GM18873 (cell line): ENCODE results near the gene FAM81A.
"Not testable (repeated sequence)": the region's sequence is repeated elsewhere in the genome, so short reads cannot be mapped to it uniquely, and the experiment has no call there.

ENCODE experiments used
- ATAC-seq: cut with Tn5 transposase; IDR thresholded peaks from one replicate; pipeline ENCODE4 v1.9.1; 2021; ENCODE audit warnings: mild to moderate bottlenecking, moderate library complexity, moderate number of reproducible peaks; ENCODE audit not compliant: unreplicated experiment, low FRiP score

Gene FAM81A

DNA sequence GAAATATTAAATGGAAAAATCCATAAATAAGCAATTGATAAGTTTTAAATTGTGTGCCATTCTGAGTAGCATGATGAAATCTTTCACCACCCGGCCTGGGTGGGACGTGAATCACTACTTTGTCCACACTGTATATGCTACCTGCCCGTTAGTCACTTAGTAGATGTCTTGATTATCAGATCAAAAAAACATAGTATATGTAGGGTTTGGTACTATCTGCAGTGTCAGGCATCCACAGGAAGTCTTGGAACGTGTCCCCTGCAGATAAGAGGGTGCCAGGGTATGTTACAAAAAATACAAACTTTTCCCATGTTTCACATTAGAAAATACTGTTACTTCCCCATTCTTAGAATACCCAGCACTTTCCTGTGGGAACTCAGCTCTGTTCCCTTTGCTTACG lies 35.2 kb downstream of the FAM81A start:
- ATAC-seq = no peak

DNA sequence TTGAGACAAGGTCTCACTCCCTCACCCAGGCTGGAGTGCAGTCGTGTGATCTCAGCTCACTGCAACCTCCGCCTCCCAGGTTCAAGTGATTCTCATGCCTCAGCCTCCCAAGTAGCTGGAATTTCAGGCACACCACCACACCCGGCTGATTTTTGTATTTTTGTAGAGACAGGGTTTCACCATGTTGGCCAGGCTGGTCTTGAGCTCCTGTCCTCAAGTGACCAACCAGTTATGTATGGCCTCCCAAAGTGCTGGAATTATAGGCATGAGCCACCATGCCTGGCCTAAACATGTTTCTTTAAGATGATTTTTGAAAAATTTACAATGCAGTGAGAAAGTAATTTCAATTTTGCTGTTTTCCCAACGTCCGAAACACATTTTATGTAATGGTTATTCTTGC lies 37.2 kb downstream of the FAM81A start:
- not testable (repeated sequence) for ATAC-seq

DNA sequence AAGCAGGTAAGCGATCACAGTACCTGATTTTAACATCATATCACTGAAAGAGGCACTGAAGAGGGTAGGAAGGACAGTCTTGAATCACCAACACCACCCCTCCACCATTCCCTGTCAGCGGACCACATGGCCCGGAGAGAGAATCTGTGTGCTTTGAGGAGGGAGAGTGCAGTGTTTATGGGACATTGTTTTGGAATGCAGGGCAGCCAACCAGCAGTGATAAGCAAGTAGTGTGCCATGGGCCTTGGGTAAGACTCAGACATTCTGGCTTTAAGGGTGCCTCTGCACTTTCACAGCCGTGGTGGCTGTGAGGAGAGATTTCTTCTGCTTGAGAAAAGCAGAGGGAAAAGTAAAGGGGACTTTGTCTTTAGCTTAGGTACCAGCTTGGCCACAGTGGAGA lies 46.4 kb downstream of the FAM81A start:
- ATAC-seq = no peak

DNA sequence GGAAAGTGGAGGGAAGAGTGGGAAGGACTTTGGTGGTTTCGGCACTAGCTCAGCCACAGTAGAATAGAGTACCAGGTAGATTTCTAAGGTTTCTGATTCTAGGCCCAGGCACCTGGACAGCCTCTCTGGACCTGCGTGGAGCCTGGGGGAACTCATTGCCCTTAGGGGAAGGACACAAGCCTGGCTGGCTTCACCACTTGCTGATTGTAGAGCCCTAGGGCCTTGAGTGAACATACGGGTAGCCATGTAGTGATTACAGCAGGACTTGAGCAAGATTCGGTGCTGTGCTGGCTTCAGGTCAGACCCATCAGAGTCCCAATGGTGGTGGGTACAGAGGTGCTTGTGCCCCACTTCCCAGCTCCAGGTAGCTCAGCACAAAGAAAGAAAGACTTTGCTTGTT lies 47.0 kb downstream of the FAM81A start:
- no peak for ATAC-seq

DNA sequence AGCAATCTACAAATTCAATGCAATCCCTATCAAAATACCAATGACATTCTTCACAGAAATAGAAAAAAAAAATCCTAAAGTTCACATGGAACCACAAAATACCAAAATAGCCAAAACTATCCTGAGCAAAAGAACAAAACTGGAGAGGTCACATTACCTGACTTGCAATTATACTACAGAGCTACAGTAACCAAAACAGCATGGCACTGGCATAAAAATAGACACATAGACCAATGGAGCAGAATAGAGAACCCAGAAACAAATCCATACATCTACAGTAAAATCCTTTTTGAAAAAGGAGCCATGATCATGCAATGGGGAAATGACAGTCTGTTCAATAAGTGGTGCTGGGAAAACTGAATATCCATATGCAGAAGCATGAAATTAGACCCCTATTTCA lies 51.5 kb downstream of the FAM81A start:
- not testable (repeated sequence) for ATAC-seq

DNA sequence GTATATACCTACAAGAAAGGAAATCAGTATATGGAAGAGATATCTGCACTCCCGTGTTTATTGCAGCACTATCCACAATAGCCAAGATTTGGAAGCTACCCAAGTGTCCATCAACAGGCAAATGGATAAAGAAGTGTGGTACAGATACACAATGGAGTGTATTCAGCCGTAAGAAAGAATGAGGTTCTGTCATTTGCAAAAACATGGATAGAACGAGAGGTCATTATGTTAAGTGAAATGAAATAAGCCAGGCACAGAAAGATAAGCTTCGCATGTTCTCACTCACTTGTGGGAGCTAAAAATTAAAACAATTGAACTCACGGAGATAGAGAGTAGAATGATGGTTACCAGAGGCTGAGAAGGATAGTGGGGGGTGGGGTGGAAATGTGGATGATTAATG lies 53.1 kb downstream of the FAM81A start:
- ATAC-seq = no peak

DNA sequence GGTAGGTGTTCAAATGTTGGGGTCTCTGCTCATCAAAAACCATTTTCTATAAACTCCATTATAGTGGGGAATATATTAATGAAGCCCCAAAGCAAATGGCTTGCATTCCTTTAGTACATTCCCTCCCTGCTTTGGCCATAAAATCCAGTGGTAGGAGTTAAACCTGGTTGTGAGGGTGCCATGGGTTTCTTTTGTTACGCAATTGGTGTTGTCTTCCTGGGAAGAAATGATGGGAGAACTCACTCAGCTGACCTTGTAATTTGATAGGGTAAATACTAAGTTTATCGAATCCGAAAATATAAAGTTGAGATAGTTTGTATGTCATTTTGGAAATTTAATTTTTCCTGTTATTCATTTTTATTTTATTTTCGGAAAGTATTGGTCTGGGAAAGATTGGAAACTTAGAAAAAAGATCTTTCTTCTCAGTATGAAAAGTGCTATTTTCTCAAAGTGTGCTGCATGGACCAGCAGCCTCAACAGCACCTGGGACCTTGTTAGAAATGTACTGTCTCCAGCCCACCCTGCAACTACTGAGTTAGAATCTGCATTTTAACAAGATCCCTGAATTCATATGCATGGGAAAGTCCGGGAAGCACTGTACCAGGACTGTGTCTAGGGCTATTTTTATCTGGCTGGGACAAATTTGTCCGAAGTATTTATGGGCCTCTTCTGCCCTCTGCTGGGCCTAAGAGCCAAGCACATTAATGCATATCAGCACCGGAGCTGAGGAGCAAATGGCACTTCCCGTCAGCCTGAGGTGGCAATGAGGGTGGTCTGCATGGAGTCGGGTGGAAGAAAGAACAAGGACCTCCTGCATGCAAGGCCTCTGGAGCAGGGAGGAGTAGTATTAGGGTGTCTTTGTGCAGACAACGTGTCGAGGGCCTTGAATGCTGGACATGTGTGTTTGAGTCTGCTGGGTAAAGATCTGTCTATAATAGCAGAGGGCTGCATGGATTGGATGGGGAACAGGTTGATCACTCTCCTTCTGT lies 54.7 kb downstream of the FAM81A start:
- no peak for ATAC-seq

DNA sequence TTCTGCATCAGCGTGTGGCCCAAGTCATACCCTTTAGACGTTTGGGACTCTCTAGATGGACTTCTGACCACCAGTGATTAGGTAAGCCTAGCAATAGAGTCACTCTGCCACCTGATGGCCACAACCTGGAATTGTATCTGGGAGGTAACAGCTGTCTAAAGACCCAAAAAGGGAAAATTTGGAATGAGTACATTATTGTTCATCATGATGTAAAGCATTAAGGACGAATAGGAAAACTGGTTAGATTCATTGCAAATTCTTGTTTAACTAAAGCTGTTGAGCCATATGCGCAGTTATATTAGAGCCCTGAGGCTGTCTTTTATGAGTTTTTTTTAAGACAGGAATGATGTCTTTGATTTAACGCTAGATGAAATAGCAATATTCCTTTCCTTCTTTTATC lies 63.6 kb downstream of the FAM81A start:
- ATAC-seq = no peak

DNA sequence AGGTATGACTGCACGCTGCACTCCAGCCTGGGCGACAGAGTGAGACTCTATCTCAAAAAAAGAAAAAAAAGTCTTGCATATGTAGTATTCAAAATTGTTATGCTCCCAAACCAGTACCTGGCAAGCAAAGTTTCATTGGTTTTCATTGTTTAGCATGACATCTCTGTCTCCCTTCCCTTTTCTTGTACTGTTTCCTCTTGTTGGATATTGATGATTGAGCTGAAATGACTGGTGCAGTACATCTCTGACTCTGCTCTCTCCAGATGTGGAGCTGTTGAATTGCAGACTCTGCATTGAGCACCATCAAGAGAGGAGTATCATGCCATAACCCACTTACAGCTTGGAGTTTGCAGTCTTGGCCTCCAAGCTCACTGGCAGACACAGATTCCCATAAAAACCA lies 77.2 kb downstream of the FAM81A start:
- no peak for ATAC-seq

DNA sequence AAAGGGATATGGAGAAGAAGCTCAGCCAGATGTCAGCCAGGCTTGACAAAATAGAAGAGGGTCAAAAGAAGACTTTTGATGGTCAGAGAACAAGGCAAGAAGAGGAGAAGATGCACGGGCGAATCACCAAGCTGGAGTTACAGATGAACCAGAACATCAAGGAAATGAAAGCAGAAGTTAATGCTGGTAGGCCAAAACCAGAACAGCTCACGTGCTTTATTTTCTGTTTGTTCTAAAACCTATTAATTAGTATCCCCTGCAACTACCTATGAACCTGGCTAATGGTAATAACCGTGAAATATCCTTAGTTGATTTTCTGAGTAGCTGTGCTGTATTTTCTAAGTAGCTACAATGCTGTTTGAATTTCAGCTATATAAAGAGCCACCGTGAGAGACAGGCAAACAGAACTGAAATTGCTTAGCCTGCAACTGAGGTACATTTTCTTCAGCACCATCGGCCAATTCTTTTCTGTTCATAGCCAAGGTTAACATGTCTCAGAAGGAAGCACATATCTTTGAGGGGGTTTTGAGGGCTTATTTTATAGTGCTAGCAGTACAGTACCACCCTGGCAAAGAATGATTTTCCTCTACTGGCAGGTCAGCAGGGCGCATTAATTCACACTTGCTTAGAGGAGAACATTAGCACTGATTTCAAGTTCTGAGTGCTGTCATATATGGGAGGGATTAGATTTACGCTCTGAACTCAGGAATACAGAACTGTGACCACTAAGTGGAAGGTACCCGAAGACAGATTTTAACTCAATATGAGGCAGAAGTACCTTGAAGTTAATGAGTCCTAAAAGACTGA lies 78.9 kb downstream of the FAM81A start:
- ATAC-seq = no peak

DNA sequence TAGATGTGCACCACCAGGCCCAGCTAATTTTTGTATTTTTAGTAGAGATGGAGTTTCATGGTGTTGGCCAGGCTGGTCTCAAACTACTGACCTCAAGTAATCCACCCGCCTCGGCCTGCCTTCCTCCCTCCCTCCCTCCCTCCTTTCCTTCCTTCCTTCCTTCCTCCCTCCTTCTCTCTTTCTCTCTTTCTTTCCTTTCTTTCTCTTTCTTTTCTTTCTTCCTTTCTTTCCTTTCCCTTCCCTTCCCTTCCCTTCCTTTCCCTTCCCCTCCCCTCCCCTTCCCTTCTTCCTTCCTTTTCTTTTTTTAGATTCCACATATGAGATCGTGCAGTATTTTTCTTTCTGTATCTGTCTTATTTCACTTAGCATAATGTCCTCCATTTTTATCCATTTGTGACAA lies 81.3 kb downstream of the FAM81A start:
- no peak for ATAC-seq

DNA sequence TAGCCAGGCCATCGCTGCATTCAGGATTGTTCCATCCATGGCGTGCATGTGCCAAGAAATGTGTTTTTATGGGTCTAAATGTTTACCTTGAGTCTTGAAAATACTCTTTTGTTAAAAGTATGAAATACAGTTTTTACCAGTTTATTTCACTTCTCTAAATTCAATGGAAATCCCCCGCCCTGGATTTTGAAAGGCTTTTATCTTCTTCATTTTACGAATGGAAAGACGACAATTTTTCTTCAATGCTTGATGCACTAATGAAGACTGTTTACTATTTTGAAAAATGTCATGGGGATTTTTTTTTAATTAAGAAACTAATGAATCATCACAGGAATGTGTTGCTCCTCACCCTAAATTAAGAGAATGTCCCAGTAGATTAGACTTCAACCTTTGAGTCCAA lies 83.5 kb downstream of the FAM81A start:
- no peak for ATAC-seq

DNA sequence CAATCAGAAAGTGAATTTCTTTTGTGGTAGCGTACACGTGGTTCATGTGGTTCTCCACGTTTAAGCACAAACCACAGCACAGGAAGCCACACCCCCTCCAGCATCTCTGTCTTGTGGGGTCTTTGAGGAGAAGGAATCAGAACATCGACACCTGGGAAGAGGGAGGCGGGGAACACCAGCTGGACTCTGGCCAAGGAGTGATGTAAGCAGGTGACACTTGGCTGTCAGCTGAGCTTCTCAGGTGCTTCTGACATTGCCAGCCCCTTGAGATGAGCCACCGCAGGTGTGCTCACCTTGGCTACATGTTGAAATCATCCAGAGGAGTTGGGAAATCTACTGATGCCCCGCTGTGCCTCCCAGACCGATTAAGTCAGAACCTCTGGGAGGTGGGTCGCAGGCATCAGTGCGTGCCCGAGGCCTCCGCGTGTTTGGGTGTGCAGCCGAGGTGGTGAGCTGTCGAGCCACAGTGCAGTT lies 85.0 kb downstream of the FAM81A start:
- no peak for ATAC-seq

DNA sequence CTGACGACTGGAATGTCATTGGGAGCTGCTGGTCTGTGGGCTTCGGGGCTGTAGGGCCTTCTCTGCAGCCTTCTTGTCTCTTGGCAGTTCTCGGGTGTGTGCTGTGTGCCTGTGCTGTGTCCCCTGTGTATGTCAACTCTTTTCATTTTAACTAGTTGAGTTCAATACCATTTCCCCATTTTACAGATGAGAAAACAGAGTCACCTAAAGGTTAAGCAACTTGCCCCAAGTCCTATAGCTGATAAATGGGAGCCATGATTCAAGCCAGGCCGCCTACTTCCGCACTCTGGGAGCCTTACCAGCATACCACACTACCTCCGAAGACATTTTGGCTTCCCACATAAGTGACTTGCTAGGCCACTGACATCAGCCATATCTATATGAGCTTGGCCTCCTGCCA lies 85.7 kb downstream of the FAM81A start:
- no peak for ATAC-seq

DNA sequence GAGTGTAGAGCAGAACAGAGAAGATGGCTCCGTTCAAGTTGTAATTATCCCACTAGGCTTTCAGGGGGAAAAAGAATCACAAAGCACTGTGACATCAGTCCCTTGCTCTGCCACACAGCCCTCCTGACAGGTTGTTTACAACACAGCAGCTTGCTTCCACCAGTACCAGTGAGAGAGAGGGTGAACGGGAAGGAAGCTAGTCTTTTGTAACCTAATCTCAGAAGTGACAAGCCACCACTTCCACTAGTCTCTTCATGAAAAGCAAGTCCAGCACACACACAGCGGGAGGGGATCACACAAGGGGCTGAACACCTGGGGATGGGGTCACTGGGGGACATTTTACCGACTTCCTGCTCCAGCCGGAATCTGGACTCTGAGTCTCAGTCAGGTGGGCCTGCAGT lies 86.3 kb downstream of the FAM81A start:
- no peak for ATAC-seq

DNA sequence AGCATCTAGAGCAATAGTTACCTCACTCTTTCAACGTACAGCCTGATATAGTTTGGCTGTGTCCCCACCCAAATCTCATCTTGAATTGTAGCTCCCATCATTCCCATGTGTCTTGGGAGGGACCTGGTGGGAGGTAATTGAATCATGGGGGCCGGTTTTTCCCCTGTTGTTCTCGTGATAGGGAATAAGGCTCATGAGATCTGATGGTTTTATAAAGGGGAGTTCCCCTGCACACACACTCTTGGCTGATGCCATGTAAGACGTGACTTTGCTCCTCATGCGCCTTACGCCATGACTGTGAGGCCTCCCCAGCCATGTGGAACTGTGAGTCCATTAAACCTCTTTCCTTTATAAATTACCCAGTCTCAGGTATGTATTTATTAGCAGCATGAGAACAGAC lies 88.5 kb downstream of the FAM81A start:
- ATAC-seq = not testable (repeated sequence)

DNA sequence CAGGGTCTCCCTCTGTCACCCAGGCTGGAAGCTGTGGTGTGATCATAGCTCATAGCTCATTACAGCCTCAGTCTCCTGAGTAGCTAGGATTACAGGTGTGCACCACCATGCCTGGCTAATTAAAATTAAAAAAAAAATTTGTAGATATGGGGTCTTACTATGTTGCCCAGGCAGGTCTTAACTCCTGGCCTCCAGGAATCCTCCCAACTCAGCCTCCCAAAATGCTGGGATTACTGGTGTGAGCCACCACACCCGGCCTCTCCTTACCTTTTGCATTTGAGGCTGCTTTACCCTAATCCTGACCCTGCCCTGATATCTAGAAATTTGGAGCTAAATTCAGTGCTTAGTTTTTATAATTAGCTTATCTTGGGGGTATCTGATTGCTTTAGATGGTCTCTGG lies 90.4 kb downstream of the FAM81A start:
- no peak for ATAC-seq

DNA sequence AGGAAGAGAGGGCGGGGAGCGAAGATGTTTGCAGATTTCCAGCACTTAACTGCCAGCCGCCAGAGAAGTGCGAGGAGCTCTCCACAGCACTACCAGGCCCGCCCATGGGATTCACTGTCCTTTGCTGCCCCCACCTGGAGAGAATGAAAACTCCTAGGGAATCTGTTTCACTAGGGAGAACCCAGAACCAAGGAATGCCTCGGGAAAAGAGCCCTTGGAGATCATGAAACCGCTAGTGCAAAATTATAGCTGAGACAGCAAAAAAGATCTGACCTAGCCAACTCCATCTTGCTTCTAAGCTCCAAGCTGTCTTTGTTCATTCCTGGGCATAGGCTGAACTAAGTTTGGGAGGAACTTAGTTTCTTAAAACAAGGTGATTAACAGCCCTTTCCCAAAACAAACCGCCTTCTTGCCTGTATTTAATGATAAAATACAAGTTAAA lies 91.0 kb downstream of the FAM81A start:
- no peak for ATAC-seq

DNA sequence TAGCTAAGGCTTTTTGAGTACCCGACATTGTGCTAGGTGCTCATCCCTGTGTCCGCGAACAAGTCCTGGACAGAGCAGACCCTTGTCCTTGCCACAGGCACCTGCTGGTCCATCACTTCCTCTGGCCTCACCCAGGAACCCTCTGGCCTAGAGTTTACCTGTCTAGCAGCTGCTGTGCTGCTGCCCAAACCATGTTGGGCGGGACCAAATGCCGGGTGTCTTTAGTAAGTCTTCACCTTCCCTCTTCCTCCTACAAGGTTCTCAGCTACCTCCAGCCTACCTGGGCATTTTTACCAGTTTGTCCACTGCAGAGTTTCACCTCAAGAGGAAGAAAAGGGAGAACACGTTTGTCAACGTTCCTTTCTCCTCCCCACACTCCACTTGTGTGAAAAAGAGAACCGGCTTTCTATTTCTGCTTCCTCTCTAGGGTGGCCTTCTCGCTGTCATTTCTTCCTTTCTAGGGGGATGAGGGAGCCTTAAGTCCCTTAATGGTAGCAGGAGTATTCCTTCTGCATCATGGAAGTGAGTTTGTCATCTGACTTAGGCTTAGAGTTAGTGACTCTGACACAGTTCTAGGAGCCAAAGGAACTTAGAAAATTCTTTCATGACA lies 93.2 kb downstream of the FAM81A start:
- ATAC-seq = no peak

DNA sequence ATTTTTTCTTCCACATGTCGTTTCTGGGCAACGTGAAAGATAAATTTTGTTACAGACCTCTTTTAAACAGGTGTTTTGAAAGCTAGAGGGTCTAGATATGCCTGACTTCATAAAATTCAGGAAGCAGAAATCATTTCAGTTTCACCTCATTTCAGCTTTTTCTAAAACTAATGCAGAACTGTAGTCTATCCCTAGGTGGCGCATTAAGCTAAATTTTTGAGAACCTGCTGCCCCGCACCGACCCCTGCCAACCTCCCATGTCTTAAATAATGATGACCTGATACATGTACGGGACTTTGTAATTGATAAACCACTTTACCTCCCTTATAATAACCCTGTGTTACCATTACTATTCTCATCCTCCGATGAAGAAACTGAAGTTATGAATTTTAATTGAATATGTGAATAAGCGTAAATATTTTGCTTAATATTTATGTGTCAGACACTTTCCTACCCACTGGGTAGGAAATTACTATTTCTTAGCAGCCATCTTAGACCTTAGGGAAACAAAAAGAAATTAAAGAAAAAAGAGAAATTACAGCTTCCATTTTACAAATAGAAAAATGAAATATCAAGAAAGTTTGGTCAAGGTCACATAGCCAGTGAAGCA lies 94.9 kb downstream of the FAM81A start:
- ATAC-seq = no peak

DNA sequence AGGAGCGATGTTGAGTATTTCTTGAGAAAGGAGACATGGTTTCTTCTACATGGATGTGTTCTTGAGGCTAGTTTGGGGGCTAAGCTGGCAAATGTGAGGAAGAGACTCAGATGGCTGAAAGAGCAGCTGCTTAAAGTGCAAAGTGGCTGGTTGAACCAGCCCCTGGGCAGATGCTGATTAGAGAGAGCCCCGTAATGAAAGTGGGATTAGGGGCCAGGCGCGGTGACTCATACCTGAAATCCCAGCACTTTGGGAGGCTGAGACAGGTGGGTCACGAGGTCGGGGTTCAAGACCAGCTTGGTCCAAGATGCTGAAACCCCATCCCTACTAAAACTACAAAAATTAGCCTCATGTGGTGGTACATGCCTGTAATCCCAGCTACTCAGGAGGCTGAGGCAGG lies 98.6 kb downstream of the FAM81A start:
- ATAC-seq = no peak
